B cell (primary cell): ENCODE measurements around the gene SPACA4. TPM values are rescaled to one million over a fixed set of nuclear protein-coding genes. Genes with fewer than 3 reads are reported as not detected.

Experiments used
- ATAC-seq: fragments of 200-7000 bp; cut with Tn5 transposase; one replicate; pipeline ENCODE4 v1.10.0; 2021; ENCODE audit warnings: low read depth, mild to moderate bottlenecking, moderate number of reproducible peaks, moderate library complexity
- CTCF ChIA-PET: fragments of 350-600 bp; sonication (Branson Sonifier 250); formaldehyde crosslinking; loops from one replicate; lab custom pipeline; 2021; ENCODE audit warnings: antibody characterized with exemption, inconsistent platforms; lab: Charles Lee
- POLR2A ChIA-PET: fragments of 350-600 bp; sonication (Branson Sonifier 250); formaldehyde crosslinking; loops from one replicate; lab custom pipeline; 2021; ENCODE audit warnings: antibody characterized with exemption; lab: Charles Lee
- DNase-seq: peaks from one replicate; pipeline ENCODE4 v3.0.0; 2013
- H2AFZ ChIP-seq: 2 replicates; pipeline ENCODE4 v1.6.1; 2012; ENCODE audit warnings: mild to moderate bottlenecking, low read depth, low read length; ENCODE audit not compliant: insufficient read depth, poor library complexity, severe bottlenecking
- H3K27ac ChIP-seq, 2 donors: 1 replicate in 1 of 2; 2 replicates in 1 of 2; pipeline ENCODE4 v1.5.1; 2012 to 2013; ENCODE audit warnings: low read length in 2 of 2, mild to moderate bottlenecking in 2 of 2, moderate library complexity in 1 of 2
- H3K27me3 ChIP-seq, 4 experiments: fragments of 200-600 bp in 1 of 4; sonication (generic) in 1 of 4; replicated peaks in 1 of 4; 1 replicate in 2 of 4; 2 replicates in 2 of 4; pipeline versions ENCODE4 v1.6.1 to v1.7.0; 2013 to 2016; ENCODE audit warnings: low read length in 3 of 4, mild to moderate bottlenecking in 2 of 4, mixed read lengths in 1 of 4, moderate library complexity in 1 of 4; ENCODE audit not compliant: insufficient read depth in 4 of 4, control insufficient read depth in 3 of 4; ENCODE audit errors: control extremely low read depth in 1 of 4
- H3K36me3 ChIP-seq, 2 experiments: replicated peaks in 1 of 2; 1 replicate in 1 of 2; 2 replicates in 1 of 2; pipeline versions ENCODE4 v1.6.1 to v1.7.1; 2013; ENCODE audit warnings: low read length in 1 of 2; ENCODE audit not compliant: insufficient read depth in 2 of 2, control insufficient read depth in 1 of 2; ENCODE audit errors: control extremely low read depth in 1 of 2, extremely low read depth in 1 of 2
- H3K4me1 ChIP-seq, 2 donors: fragments of 200-600 bp in 1 of 2; sonication (generic) in 1 of 2; 1 replicate in 1 of 2; 2 replicates in 1 of 2; pipeline versions ENCODE4 v1.5.1 to v1.6.1; 2013 to 2017; ENCODE audit warnings: low read length in 2 of 2; ENCODE audit not compliant: control insufficient read depth in 2 of 2, insufficient read depth in 2 of 2
- H3K4me2 ChIP-seq: replicated peaks from 2 replicates; pipeline ENCODE3; 2012; ENCODE audit warnings: mild to moderate bottlenecking, low read depth, low read length; ENCODE audit not compliant: poor library complexity, severe bottlenecking
- H3K4me3 ChIP-seq, 5 experiments: fragments of 200-600 bp in 1 of 5; sonication (generic) in 1 of 5; 1 replicate in 3 of 5; 2 replicates in 2 of 5; pipeline versions ENCODE4 v1.5.1 to v1.7.0; 2011 to 2016; ENCODE audit warnings: low read length in 4 of 5, mild to moderate bottlenecking in 4 of 5, low read depth in 2 of 5, control low read depth in 1 of 5, moderate library complexity in 1 of 5; ENCODE audit not compliant: insufficient read depth in 1 of 5; ENCODE audit errors: control extremely low read depth in 1 of 5, extremely low read depth in 1 of 5
- H3K79me2 ChIP-seq: fragments of 200-600 bp; sonication (generic); one replicate; pipeline ENCODE4 v1.6.0; 2016; ENCODE audit warnings: low read length; ENCODE audit not compliant: control insufficient read depth, insufficient read depth
- H3K9ac ChIP-seq: fragments of 200-600 bp; sonication (generic); 2 replicates; pipeline ENCODE4 v1.6.1; 2017; ENCODE audit warnings: mild to moderate bottlenecking, low read length, moderate library complexity
- H3K9me3 ChIP-seq, 3 donors: one replicate each; pipeline versions ENCODE4 v1.6.1 to v1.7.1; 2013; ENCODE audit warnings: low read length in 2 of 3; ENCODE audit not compliant: control insufficient read depth in 2 of 3, insufficient read depth in 1 of 3; ENCODE audit errors: control extremely low read depth in 1 of 3
- H4K20me1 ChIP-seq: 2 replicates; pipeline ENCODE4 v1.6.0; 2012; ENCODE audit warnings: mild to moderate bottlenecking, low read length; ENCODE audit not compliant: insufficient read depth, control insufficient read depth, poor library complexity, severe bottlenecking
- H3K27ac Mint-ChIP-seq: one replicate; pipeline ENCODE4 v1.8.0; 2021; ENCODE audit warnings: mixed read lengths
- H3K27me3 Mint-ChIP-seq: one replicate; pipeline ENCODE4 v1.8.0; 2021; ENCODE audit warnings: mixed read lengths
- H3K4me1 Mint-ChIP-seq: one replicate; pipeline ENCODE4 v1.8.0; 2021; ENCODE audit warnings: mixed read lengths
- H3K4me3 Mint-ChIP-seq: one replicate; pipeline ENCODE4 v1.8.0; 2021; ENCODE audit warnings: mixed read lengths
- H3K9me3 Mint-ChIP-seq: one replicate; pipeline ENCODE4 v1.8.0; 2022; ENCODE audit warnings: mixed read lengths; ENCODE audit not compliant: insufficient read depth
- CTCF ChIP-seq: fragments of 200-600 bp; IDR thresholded peaks from one replicate; pipeline ENCODE4 v1.8.0; 2022; ENCODE audit warnings: antibody characterized with exemption, mild to moderate bottlenecking
- EZH2 ChIP-seq: IDR thresholded peaks from 2 replicates; pipeline ENCODE4 v1.6.1; 2012; ENCODE audit warnings: borderline replicate concordance, low read depth, mild to moderate bottlenecking, moderate library complexity, low read length; ENCODE audit not compliant: insufficient read depth, poor library complexity, severe bottlenecking
- WGBS: methylation state at CpG from one replicate; pipeline ENCODE4 v1.1.5; 2013; ENCODE audit warnings: missing lambda C conversion rate; ENCODE audit not compliant: insufficient coverage; 5-methylcytosine and 5-hydroxymethylcytosine counted together
- intact Hi-C: fragments of 100-400 bp; cut with micrococcal nuclease; formaldehyde crosslinking; loops from one replicate; pipeline ENCODE4 v1.10.0; 2022
- polyA plus RNA-seq: library from polyadenylated mRNA; depleted of rRNA; stranded (reverse); fragments of >200 nt; gene quantifications from 2 replicates; pipeline ENCODE4 v1.2.3, GENCODE V29; 2012
- total RNA-seq, 2 donors: library from RNA; stranded (reverse); fragments of 120-200 nt in 1 of 2; gene quantifications; 1 replicate in 1 of 2; 2 replicates in 1 of 2; pipeline versions ENCODE4 v1.2.3 to v1.2.4, GENCODE V29; 2013 to 2022

Gene SPACA4
- total and polyA plus RNA-seq, 2 donors (not counting 1 experiment from before 2014, with no cell fraction given): not detected

GRCh38 chr19:48635263-48635965, 28.9 kb downstream of the SPACA4 start:
- Histone ChIP-seq H3K4me3 (peak overlapping the region; percentile 74 to 98 (median 88)), H3K27ac (peak overlapping the region; percentile 68 to 82), H3K9me3 (peaks cover 0 to 5% (median 0%) of the 10 kb centered on the region in 3 donors), H3K4me1 (peaks cover 40 to 44% of the 10 kb centered on the region in 2 donors), H4K20me1 (peaks cover 55% of the 10 kb centered on the region), H3K9ac (peak overlapping the region; percentile 82), H3K36me3 (peaks cover 0 to 34% of the 10 kb centered on the region in 2 experiments), H3K27me3 (no peaks in the 10 kb centered on the region), H3K79me2 (peaks cover 38% of the 10 kb centered on the region), H2AFZ (peak overlapping the region; percentile 51), H3K4me2 (peak overlapping the region; percentile 99)
- under 1% methylated on average over 67 of the region's 67 CpGs for WGBS
- H3K4me3 Mint-ChIP-seq: peak overlapping the region; percentile 96
- intact Hi-C loops: loop anchor here (5.0 to 10.0 kb wide), 6 partner anchors 162 to 1363 kb away; partner anchors contain the start of genes C19orf73, EMP3, FLT3LG and INAFM1
- POLR2A ChIA-PET: interaction anchor here (0.6 to 3.4 kb wide), 4 partner anchors 11 to 16 kb away, joined by 3 to 23 read pairs (median 11); partner anchors contain the start of genes CA11, RPL18 and SPHK2
- TF ChIP-seq CTCF (no peak), EZH2 (no peak)
- peaks cover 52% of the 10 kb centered on the region for H3K4me1 Mint-ChIP-seq
- ATAC-seq (peak; percentile 22), DNase-seq (peak; percentile 83)
- CTCF ChIA-PET: interaction anchor here (1.9 to 2.7 kb wide), 2 partner anchors 10 to 18 kb away, joined by 5 to 12 read pairs; partner anchors contain the start of gene CA11
- peak overlapping the region; percentile 92 for H3K27ac Mint-ChIP-seq
- peaks cover 4% of the 10 kb centered on the region for H3K9me3 Mint-ChIP-seq
- no peaks in the 10 kb centered on the region for H3K27me3 Mint-ChIP-seq
